COLO668 (cell line): Measurements from ENCODE around the gene ART5.
"Not testable (repeated sequence)": the region's sequence is repeated elsewhere in the genome, so short reads cannot be mapped to it uniquely, and the experiment has no call there.

Source experiments
- DNase-seq: peaks from one replicate; lab custom pipeline; 2025; ENCODE audit not compliant: unreplicated experiment; lab: John Stamatoyannopoulos, UW

Gene ART5

DNA sequence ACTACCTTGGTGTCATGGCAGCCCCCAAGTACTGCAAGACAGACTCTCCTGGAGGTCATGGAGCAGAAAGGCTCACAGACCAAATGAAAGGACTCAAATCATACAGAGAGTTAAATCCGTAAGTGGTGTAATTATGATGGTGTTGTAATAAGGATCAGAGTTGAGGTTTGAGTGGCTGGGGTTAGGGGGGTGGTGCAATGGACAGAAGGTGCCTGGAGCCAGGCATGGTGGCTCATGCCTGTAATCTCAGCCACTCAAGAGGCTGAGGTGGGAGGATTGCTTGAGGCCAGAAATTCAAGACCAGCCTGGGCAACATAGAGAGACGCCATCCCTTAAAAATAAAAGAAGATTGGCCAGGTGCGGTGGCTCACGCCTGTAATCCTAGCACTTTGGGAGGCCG lies 18.7 kb downstream of the ART5 start:
- no peak for DNase-seq

DNA sequence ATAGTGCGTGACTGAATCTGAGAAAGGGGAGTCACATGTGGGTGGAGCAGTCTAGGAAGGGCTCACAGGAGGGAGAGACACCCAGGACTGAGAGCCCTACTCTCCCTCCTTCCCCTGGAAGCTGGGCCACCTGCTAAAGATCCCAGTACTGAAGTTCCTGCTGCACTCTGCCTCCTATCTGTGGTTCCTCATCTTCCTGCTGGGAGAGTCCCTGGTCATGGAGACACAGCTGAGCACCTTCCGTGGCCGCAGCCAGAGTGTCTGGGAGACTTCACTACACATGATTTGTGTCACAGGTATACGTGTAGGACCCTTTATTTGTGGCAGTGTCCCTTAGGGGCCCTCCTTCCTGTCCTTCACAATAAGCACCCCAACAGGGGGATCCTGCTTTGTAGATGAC lies 19.3 kb downstream of the ART5 start:
- no peak for DNase-seq

DNA sequence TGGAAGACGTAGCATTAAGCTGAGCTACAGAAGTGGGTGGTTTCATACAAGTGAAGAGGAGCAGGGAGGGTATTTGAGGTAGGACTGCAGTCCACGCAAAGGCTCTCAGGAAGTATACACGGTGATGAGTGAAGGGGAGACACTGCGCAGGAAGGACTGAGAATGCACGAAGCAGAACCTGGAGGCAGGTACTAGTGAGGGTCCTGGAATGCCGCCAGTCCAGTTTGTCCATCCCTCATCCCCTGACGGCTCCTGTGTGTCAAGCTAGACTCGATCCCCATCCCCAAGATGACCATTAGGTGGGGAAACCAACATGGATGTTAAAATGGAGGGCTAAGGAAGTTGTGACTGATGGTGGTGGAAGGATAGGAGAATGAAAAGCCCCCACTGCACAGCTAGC lies 23.8 kb downstream of the ART5 start:
- DNase-seq, result no peak

DNA sequence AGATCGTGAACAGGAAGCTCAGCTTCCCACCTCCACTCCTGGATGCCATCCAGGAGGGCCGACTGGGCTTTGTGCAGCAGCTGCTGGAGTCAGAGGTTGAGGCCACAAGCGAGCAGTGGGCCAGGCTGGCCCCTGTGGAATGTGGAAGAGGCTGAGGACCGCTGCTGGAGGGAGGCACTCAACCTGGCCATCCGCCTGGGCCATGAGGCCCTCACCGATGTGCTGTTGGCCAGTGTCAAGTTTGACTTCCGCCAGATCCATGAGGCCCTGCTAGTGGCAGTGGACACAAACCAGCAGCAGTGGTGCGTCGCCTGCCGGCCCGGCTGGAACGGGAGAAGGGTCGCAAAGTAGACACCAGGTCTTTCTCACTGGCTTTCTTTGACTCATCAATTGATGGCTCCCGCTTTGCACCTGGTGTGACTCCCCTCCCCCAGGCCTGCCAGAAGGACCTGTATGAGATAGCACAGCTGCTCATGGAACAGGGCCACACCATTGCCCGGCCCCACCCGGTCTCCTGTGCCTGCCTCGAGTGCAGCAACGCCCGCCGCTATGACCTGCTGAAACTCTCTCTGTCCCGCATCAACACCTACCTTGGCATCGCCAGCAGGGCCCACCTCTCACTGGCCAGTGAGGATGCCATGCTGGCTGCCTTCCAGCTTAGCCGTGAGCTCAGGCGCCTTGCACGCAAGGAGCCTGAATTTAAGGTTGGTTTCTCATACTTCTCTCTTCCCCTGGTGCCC lies 24.9 kb downstream of the ART5 start:
- peak; percentile 44 for DNase-seq

DNA sequence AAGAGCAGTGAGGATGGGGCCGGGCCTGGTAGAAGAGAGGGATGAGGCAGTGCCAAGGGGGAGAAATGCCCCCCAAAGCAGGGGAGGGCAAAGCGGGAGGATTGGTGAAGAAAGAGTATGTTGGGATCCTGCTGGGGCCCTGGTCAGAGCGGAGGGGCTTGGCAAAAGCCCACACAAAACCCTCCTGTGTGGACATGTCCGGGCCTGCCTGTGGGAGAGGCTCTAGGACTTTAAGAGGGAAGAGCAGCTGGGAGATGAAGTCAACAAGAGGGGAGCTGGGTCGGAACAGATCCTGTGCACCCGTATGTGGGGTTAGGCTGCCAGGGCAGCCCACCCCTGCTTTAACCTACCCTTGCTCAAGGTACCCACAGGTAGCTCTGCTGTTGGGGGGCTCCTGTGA lies 25.8 kb downstream of the ART5 start:
- peak; percentile 10 for DNase-seq

DNA sequence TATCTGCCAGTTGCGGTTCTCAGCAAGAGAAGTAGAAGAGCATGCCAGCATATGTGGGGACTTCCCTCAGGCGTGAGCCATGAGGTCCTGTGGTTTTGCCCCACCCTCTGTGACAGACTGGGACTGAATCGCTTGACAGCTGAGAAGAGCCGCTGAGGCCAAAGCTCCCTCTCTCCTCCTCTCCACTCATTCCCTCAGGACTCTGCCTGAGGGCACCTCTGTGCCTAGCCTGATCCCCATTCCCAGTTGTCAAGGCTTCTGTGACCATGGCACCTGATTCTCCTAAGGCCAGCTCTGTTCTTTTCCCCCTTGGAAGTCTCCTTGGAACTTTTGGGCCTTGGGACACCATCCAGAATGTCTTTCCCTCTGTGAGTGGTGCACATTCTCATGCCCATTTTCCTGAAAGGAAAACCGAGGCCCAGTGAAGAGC lies 27.0 kb downstream of the ART5 start:
- DNase-seq, result no peak

DNA sequence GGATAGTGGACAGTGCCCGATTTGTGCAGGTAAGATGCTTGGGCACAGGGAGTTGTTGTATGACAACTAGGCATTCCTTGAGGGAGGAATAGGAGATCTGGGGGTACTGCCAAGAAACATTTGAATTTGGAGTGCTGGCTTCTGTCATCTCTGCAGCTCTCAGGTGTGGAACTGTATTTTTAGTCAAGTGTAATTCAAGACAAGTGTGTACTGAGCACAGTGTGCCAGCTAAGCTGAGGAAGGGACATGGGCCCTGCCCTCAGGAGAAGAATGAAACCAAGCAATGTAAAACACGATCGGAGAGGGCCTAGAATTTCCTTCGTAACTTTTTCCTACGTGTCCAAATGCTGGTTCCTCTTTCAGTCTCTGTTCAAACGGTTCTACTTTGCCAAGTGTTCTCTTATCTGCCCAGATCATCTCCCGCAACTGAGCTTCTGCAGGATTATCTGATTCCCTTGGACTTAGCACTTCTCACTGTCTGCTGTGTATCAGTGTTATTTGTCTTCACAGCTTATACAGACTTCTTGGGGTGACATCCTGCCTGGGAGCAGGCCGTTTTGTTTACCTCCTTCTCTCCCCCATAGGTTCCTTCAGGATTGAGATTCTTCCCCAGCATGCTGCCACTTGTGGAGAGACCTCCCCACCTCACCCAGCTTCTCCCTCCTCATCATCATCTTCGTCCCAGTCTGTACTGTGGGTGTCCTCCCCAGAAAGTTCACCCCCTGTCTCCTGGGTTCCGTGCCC lies 27.6 kb downstream of the ART5 start:
- DNase-seq, result no peak

DNA sequence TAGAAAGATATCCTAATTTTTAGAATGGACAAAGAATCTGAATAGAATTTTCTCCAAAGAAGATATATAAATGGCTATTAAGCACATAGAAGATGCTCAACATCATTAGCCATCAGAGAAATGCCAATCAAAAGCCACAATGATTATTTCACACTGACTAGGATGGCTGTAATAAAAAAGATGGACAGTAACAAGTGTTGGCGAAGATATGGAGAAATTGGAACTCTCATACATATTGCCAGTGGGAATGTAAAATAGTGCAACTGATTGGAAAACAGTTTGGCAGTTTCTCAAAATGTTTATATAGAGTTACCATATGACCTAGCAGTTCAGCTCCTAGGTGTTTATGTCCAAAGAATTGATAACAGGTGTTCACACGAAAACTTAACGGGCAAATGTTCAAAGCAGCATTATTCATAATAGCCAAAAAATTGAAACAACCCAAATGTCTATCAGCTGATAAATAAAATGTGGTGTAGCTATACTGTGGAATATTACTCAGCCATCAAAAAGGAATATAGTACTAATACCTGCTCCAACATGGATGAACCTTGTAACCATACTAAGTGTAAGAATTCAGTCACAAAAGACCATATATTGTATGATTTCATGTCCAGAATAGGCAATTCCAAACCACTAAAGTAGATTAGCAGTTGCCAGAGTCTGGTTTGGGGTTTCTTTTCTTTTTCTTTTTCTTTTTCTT lies 29.7 kb downstream of the ART5 start:
- no peak for DNase-seq

DNA sequence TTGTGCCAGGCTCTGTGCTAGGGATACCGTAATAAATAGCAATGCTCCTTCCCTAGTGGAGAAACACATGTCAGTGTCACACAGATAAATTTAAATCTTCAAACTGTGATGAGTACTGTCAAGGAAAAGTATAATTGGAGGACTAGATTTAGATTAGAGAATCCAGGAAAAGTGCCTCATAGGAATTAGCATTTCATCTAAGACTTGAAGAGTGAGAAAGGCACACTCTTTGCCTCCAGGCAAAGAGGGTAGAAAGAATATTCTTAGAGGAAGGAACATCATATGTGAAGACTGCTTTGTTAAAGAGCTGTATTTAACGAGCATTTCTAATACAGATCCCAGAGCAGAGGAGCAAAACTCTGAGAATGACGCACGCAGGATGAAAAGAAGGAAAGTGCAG lies 30.9 kb downstream of the ART5 start:
- DNase-seq, result no peak

DNA sequence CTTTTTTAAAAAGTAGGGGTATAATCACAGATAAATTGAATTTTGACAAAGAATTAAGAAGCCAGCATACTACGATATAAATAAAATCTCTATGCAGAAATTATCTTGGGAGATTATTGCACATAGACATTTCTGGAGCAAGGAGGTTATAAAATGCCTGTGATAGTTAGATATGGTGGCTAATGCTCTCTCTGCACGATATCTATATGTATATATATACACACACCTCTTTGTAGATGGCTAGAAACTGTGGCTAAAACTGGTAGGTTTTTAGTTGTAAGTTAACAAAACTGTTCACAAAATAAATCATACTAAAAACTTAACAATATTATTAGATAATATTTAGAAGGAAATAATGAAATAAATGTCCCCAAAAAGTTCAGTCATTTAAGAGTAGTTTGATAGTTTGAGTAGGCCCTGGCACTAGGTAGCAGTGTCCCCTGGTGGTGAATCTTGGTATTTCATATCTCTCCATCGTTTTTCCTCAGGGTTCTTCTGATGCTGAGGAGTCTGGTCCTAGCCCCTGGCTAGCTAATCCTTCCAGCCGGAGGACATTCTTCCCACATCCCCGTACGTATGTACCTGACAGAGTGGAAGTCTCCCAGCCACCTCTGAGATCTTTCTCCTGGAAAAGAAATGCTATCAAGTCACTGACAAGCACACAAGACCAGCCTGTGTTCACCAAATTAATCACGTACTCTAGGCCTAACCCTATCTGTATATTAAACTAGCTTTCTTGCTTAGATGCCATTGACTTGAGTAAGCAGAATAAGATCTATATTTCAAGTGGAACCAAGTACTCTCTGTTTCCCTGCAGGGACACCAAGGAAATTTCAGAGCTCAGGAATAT lies 32.2 kb downstream of the ART5 start:
- DNase-seq, result peak; percentile 11

DNA sequence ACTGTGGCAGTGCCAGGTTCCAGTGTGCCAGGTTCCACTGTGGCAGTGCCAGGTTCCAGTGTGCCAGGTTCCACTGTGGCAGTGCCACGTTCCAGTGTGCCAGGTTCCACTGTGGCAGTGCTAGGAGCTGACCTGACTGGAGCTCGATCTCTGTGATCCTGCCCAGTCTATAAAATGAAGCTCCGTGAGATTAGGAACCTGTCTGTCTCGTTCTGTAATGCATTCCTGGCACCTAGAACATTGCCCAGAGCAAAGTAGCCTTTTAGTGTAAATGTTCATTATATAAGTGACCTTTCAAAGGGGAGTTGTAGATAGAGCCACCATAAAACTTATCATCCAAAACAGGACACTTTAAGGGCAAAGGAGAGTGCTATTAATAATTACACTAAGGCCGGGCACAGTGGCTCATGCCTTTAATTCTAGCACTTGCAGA lies 36.0 kb downstream of the ART5 start:
- no peak for DNase-seq

DNA sequence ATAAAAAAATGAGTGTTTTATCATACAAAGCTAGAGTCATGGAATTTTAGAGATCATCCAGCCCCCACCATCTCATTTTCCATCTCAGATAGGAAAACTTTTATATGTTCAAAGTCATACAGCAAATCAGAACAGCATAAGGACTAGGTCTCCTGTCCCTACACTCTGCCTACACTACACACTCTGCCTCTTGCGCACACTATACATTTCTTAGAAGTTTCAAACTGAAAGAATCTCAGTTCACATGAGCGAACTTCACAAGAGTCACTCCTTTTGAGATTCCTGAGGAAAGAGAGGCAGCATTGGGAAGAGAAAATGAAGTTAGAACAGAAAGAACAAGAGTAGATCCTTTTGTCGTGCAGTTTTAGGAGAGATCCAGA lies 36.5 kb downstream of the ART5 start:
- DNase-seq, result no peak

DNA sequence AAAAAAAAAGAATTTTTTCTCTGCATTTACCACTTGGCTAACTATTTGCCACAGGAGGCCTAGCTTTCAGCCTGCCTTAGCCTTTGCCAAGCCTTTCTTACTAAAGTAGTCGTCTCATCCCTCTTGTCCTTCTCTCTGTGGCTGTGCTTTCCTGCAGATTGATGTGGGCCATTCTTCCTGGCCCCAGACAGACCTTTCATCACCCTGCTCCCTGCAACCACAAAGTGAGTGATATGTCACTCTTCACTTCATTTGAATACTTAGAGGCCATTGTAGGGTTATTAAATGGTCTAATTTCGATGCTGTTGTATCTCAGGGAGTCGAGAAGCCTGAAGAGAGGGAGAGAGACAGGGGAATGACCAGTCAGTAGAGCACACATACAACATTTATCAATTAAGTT lies 37.6 kb downstream of the ART5 start:
- no peak for DNase-seq

DNA sequence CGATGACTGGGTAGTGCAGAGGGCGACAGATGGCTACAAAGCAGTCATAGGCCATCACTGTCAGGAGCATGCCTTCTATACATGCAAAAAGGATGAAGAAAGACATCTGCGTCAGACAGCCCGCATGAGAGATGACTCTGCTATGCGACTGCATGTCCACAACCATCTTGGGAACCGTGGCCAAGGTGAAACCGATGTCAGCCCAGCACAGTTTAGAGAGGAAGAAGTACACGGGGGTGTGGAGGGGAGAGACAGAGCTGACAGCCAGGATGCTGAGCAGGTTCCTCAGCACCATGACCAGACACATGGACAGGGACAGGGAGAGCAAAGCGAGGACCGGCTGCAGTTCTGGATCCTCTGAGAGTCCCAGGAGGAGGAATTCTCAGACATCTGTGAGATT lies 41.6 kb downstream of the ART5 start:
- not testable (repeated sequence) for DNase-seq

DNA sequence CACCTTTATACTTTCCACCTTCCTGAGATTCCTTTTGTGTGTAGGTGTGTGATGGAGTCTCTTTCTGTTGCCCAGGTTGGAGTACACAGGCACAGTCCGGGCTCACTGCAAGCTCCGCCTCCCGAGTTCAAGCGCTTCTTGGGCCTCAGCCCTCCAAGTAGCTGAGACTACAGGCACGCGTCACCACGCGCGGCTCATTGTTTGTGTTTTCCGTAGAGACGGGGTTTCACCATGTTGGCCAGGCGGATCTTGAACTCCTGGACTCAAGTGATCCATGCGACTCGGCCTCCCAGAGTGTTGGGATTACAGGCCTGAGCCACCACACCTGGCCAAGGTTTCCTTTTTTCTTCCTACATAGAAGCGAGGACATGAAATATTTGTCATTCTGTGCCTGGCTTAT lies 44.0 kb downstream of the ART5 start:
- not testable (repeated sequence) for DNase-seq

DNA sequence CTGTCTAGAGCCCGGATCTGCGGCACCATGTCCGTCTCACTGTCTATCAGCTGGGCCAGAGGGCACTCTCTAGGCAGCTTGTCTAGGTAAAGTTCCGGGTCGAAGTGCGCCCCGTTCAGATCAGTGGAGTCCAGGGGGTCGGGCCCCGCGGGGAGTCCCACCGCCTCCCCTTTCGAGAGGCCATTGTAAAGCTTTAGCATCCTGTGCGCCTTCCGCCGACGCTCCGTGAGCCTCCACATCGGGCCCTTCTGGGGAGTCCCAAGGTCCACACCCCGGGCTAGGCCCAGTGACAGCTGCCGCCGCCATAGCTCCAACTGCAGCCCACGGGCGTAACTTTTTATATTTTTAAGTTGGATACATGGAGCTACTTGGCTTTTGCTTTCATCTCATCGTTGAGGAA lies 50.5 kb downstream of the ART5 start:
- not testable (repeated sequence) for DNase-seq

DNA sequence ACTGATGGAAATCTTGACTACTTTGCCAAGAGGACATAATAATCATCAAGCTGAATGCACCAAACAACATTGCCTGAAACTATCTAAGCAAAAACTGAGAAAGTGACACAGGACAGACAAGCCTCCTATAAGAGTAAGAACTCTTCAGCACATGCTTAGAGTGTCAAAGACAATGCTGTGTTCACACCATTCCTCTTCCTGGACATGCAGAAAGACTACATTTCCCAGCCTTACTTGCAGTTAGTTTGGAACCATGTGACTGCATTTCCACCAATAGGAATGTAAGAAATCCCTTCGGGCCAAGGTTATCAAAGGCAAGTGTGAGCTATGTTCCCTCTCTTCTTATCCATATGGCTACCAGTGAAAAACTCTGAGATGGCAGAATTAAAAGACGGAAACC lies 51.6 kb downstream of the ART5 start:
- DNase-seq, result not testable (repeated sequence)

DNA sequence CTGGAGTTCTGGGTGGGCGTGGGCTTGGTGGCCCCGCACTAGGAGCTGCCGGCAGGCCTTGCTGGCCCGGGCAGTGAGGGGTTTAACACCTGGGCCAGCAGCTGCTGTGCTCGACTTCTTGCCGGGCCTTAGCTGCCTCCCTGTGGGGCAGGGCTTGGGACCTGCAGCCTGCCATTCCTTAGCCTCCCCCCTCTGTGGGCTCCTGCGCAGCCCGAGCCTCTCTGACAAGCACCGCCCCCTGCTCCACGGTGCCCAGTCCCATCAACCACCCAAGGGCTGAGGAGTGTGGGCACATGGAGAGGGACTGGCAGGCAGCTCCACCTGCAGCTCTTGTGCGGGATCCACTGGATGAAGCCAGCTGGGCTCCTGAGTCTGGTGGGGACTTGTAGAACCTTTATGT lies 53.0 kb downstream of the ART5 start:
- not testable (repeated sequence) for DNase-seq
